K562 (cell line): ENCODE results near the gene FOS. TPM values are rescaled to one million over a fixed set of nuclear protein-coding genes. Genes with fewer than 3 reads are reported as not detected.
A peak's percentile ranks its signal among the peaks of the same experiment; 100 is the strongest.

Source experiments
- ARNT ChIP-seq, 2 experiments: fragments of 450-650 bp; IDR thresholded peaks; 2 replicates each; pipeline ENCODE4 v1.6.1; 2016; ENCODE audit warnings: mild to moderate bottlenecking in 1 of 2
- BCL6 ChIP-seq: fragments of 250-450 bp; sonication (Bioruptor Pico); IDR thresholded peaks from 2 replicates; pipeline ENCODE4 v1.4.0; 2020
- ELF4 ChIP-seq: fragments of 450-650 bp; formaldehyde crosslinking; IDR thresholded peaks from 2 replicates; pipeline ENCODE4 v1.4.0; 2022; ENCODE audit warnings: missing genetic modification characterization
- ETS2 ChIP-seq: IDR thresholded peaks from 2 replicates; pipeline ENCODE4 v1.6.1; 2016; ENCODE audit warnings: borderline replicate concordance, missing genetic modification characterization, mild to moderate bottlenecking, moderate library complexity, missing compliant biosample characterization; ENCODE audit not compliant: poor library complexity, severe bottlenecking
- FOXP1 ChIP-seq: sonication (generic); formaldehyde crosslinking; IDR thresholded peaks from 2 replicates; pipeline ENCODE4 v1.8.0; 2022; ENCODE audit warnings: mild to moderate bottlenecking, missing genetic modification reagents
- GMEB1 ChIP-seq: fragments of 250-450 bp; sonication (Bioruptor Pico); IDR thresholded peaks from 2 replicates; pipeline ENCODE4 v1.4.0; 2020; ENCODE audit warnings: mild to moderate bottlenecking
- MAZ ChIP-seq, 2 experiments: fragments of 450-650 bp in 1 of 2; sonication (generic) in 1 of 2; formaldehyde crosslinking; IDR thresholded peaks in 1 of 2; conservative IDR thresholded peaks in 1 of 2; 2 replicates each; pipeline versions ENCODE4 v1.4.0 to v1.5.0; 2020; ENCODE audit warnings: mild to moderate bottlenecking in 1 of 2, missing genetic modification reagents in 1 of 2
- NCOA4 ChIP-seq: fragments of 450-650 bp; IDR thresholded peaks from 2 replicates; pipeline ENCODE4 v1.6.1; 2018; ENCODE audit warnings: mild to moderate bottlenecking; ENCODE audit not compliant: partially characterized antibody
- NONO ChIP-seq, 2 experiments: fragments of 200-400 bp in 1 of 2; fragments of 450-650 bp in 1 of 2; formaldehyde crosslinking in 1 of 2; IDR thresholded peaks; 2 replicates each; pipeline ENCODE4 v1.6.1; 2017; ENCODE audit warnings: low read depth in 2 of 2, mild to moderate bottlenecking in 2 of 2, moderate library complexity in 2 of 2, low read length in 1 of 2
- PML ChIP-seq: IDR thresholded peaks from 2 replicates; pipeline ENCODE4 v1.6.1; 2012; ENCODE audit warnings: low read length, inconsistent platforms
- POLR2B ChIP-seq: fragments of 450-650 bp; IDR thresholded peaks from 2 replicates; pipeline ENCODE4 v1.6.1; 2018; ENCODE audit warnings: low read depth; ENCODE audit not compliant: partially characterized antibody
- SFPQ ChIP-seq: fragments of 200-400 bp; formaldehyde crosslinking; IDR thresholded peaks from 2 replicates; pipeline ENCODE4 v1.6.1; 2017; ENCODE audit warnings: mild to moderate bottlenecking, low read depth, low read length, moderate library complexity
- TFAP4 ChIP-seq: sonication (generic); formaldehyde crosslinking; IDR thresholded peaks from 2 replicates; pipeline ENCODE4 v1.8.0; 2022; ENCODE audit warnings: missing genetic modification reagents, mild to moderate bottlenecking, moderate library complexity, borderline replicate concordance
- ZBTB9 ChIP-seq: fragments of 450-650 bp; formaldehyde crosslinking; IDR thresholded peaks from 2 replicates; pipeline ENCODE4 v1.4.0; 2020; ENCODE audit warnings: mild to moderate bottlenecking, moderate library complexity
- ZFP91 ChIP-seq: sonication (generic); formaldehyde crosslinking; IDR thresholded peaks from 2 replicates; pipeline ENCODE4 v1.8.0; 2022; ENCODE audit warnings: mild to moderate bottlenecking, missing genetic modification reagents
- ZNF165 ChIP-seq: fragments of 250-450 bp; sonication (Bioruptor Pico); IDR thresholded peaks from 2 replicates; pipeline ENCODE4 v1.4.0; 2020; ENCODE audit warnings: borderline replicate concordance
- ZNF277 ChIP-seq: fragments of 250-450 bp; sonication (Bioruptor Pico); IDR thresholded peaks from 2 replicates; pipeline ENCODE4 v1.8.0; 2022; ENCODE audit warnings: inconsistent platforms, mild to moderate bottlenecking, moderate library complexity, borderline replicate concordance
- ZNF699 ChIP-seq: fragments of 250-450 bp; sonication (Bioruptor Pico); IDR thresholded peaks from 2 replicates; pipeline ENCODE4 v1.8.0; 2021; ENCODE audit warnings: mild to moderate bottlenecking, moderate library complexity; ENCODE audit not compliant: insufficient replicate concordance
- polyA plus RNA-seq, 8 experiments: library from polyadenylated mRNA; depleted of rRNA in 4 of 8; stranded (reverse) in 5 of 8; unstranded in 3 of 8; fragments of >200 nt; fragmentation: Nextera tagmentation in 2 of 8; fragmentation: Illumina TruSeq in 1 of 8; extraction: Ambion mirVana in 2 of 8; extraction: Trizol in 1 of 8; gene quantifications; 2 replicates each; pipeline versions ENCODE4 v1.2.1 to v1.2.3, GENCODE V29; 2011 to 2014; ENCODE audit warnings: inconsistent platforms in 1 of 8, missing spikeins in 1 of 8
- total RNA-seq, 7 experiments: library from RNA; depleted of rRNA in 6 of 7; stranded (reverse); fragments of >200 nt in 6 of 7; fragmentation: Illumina TruSeq in 2 of 7; extraction: Trizol in 2 of 7; gene quantifications; 2 replicates each; pipeline versions ENCODE4 v1.2.1 to v1.2.3, GENCODE V29; 2011 to 2021; ENCODE audit warnings: low replicate concordance in 1 of 7

Gene FOS
- total and polyA plus RNA-seq, 9 of the 15 experiments (the other 6 are each of a cell fraction or from before 2014, with no cell fraction given), result 0.54 to 13.8 (median 8.9) TPM

- TF ChIP-seq PML, result no peak
- no peak for TF ChIP-seq BCL6 (CRISPR knock-in tag)
- TF ChIP-seq ETS2 (tag), result no peak
- no peak for TF ChIP-seq ZNF165 (CRISPR knock-in tag)
- no peak for TF ChIP-seq ZBTB9 (CRISPR knock-in tag)
- TF ChIP-seq FOXP1 (CRISPR knock-in tag), result peak; percentile 82
- TF ChIP-seq ZNF699 (CRISPR knock-in tag), result no peak
- TF ChIP-seq ZFP91, result no peak
- no peak for TF ChIP-seq POLR2B
- TF ChIP-seq MAZ (CRISPR knock-in tag; conservative IDR thresholded peaks at IDR 0.05 in 1 of 2, IDR thresholded peaks at IDR 0.05 in 1 of 2), result no peak
- peak; percentile 93 for TF ChIP-seq GMEB1 (CRISPR knock-in tag)
- TF ChIP-seq NONO (IDR thresholded peaks at IDR 0.05; ENCODE audit: low read depth in 2 of 2, low read length in 1 of 2), result no peak
- TF ChIP-seq ZNF277 (CRISPR knock-in tag), result no peak
- no peak for TF ChIP-seq SFPQ
- no peak for TF ChIP-seq ARNT (IDR thresholded peaks at IDR 0.05)
- peak; percentile 82; the same call in 1 of the 2 replicates for TF ChIP-seq TFAP4 (CRISPR knock-in tag)
- TF ChIP-seq NCOA4, result no peak
- no peak for TF ChIP-seq ELF4 (CRISPR knock-in tag)
Observed at GRCh38 chr14:75258803-75259509, 19.7 kb upstream of the FOS start (continued).
